ENCODE results near the gene P2RX3.
"Not testable (repeated sequence)": the region's sequence is repeated elsewhere in the genome, so short reads cannot be mapped to it uniquely, and the experiment has no call there.

Gene P2RX3

DNA sequence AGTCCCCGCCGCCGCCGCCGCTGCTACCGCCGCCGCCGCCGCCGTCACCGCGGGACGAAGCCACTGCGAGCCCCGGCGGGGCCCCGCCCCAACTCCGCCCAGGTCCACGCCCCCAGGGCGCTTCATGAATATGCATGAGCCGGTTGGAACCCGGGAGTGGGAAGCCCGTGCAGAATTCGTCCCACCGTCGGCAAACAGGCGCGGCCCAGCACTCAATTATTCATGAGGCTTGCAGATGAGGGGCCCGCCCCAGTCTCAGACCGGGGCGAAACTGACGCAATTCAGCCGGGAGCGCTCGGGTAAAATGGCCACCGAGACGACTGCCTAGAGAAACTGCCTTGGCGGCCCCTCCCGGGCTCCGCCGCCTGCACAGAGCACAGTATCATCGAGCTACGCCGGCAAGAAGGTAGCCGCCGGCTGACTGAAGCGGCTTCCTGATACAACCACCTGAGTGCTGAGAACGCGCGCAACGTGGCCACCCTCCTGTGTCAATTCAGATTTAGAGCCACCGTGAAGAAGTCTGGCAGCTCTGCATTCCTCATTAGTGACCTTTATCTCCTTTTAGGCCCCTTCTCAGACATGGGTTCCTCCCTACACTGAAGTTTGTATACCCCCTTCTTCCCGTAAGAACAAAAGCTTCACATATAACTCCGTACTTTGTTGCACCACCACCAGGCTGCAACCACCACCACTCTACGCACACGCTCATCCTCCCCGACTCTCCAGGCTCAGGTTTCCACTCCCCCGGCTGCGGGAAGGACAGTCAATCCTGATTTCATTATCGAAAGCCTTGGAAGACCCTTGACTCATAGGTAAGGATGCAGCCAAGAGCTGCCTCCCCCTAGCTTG, 13.0 kb upstream of the P2RX3 start, which contains the start of gene TNKS1BP1:
TSS of gene TNKS1BP1 (minus strand) at position 67 of the 849 bp plus-strand sequence. CDS start 3,067 bp downstream, outside the sequence.
- peak; percentile 86 to 89 for DNase-seq (ENCODE audit: low read depth in 2 of 2)

DNA sequence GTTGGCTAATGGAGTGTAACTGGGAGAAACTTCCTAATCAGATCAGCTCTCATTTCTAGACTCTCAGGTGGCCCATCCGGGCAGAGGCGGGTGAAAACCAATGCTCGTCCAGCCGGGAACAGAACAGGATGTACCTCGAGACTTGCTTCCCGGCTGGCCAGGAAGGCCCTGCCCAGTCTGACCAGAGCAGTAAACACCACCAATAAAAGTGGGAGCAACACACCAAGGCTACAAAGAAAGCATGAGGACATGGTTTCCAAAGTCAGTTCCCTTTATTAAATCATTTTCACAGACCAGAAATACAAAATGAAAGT, 12.5 kb upstream of the P2RX3 start:
- DNase-seq (ENCODE audit: low read depth in 2 of 2) = no peak

DNA sequence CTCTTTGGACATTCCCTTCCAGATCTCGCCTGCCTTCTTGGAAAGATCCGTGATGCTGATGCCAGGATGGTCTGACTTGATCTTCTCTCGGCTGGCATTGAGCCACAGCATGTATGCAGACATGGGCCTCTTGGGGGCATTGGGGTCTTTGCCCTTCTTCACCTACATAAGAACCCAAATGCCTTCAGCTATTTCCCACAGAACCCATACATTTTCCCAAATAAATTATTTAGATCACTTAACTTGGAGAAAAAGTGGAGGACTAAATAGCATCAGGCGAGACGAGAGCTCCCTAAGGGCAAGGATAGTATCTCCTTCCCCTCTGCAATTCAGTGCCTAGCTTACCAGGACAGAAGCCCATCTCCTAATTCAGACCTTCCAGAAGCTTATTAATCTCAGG, 10.4 kb upstream of the P2RX3 start:
- no peak for DNase-seq (ENCODE audit: low read depth in 2 of 2)

DNA sequence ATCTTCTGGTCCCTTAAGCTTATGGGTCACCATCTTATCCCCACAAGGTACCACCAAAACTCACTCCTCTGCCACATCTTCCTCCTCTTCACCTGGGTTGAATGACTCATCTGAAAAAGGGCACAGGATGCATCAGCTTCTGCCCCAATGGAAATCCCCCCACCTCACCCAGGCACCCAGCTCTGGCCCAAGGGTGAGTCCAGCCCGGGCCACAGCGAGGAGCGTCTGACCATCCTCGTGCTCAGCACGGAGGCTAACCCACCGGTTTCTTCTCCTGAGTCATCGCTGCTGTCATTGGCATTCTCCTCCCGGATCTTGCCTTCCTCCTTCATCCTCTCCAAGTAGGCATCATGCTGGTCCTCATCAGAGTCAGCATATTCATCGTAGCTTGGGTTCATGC, 8.1 kb upstream of the P2RX3 start:
- DNase-seq (ENCODE audit: low read depth in 2 of 2) = no peak

DNA sequence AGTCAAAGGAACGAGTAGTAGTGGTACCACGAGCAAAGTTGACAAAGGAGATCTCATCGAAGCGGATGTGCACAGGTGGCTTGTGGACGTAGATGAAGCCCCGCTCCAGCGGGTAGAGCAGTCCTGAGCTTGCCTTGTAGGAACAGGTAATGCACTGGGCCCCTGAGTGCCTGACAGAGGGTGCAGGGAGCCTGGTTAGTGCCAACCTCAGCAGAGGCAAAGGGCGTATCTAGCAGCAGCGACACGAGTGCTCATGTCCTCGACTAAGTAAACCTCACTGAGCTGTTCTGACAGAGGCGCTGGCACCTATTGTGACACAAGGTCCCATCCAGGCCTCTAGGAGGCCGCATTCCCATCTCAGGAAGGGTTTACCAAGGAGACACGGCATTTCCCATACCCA, 6.4 kb upstream of the P2RX3 start:
- DNase-seq (ENCODE audit: low read depth in 2 of 2) = no peak

DNA sequence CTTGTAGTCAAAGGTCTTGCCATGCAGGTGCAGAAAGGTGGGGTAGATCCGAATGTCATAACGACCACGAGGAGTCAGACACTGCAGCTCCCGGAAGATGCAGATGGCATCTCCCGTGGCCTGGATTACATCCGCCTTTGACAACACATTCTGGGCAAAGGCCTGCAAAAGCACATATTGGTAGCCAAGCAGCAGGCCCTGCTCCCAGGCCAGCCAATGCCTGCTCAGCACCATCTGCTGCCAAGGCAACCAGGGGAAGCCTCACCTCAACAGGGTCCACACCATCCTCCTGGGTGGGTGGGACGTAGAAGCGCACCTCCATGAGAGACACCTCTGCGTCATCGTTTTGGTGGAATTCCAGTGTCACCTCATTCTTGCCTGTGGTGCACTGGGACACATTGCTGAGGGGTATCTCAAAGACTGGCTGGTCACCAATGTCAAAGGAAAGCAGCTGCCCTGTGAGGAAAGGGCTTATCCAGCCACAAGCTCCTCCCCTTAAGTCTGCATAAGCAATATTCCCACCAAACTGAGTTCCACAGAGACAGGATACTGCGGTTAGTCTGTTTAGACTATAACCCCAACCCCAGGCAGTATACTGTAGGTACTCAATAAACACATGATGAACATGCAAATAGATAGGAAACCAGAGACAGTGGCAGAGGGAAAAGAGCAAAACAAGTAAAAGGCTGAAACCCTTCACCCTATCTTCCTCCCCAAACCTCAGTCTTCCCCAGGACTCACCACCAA, 5.3 kb upstream of the P2RX3 start:
- no peak for DNase-seq (ENCODE audit: low read depth in 2 of 2)

DNA sequence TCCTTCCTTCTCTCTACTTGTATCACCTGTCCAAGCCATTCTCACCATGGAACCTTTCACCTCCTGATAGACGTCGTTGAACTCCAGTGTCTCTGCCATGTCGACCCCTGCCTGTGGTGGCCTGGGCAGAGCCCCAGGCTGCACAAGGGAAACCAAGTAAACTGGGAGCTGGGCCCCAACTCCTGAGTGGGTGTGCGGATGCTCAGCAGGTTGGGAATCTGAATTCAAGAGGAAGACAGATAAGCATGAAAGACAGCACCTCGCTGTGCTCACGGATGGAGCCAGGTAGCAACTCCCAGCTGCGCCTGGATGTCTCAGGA, 3.2 kb upstream of the P2RX3 start:
- no peak for DNase-seq (ENCODE audit: low read depth in 2 of 2)

DNA sequence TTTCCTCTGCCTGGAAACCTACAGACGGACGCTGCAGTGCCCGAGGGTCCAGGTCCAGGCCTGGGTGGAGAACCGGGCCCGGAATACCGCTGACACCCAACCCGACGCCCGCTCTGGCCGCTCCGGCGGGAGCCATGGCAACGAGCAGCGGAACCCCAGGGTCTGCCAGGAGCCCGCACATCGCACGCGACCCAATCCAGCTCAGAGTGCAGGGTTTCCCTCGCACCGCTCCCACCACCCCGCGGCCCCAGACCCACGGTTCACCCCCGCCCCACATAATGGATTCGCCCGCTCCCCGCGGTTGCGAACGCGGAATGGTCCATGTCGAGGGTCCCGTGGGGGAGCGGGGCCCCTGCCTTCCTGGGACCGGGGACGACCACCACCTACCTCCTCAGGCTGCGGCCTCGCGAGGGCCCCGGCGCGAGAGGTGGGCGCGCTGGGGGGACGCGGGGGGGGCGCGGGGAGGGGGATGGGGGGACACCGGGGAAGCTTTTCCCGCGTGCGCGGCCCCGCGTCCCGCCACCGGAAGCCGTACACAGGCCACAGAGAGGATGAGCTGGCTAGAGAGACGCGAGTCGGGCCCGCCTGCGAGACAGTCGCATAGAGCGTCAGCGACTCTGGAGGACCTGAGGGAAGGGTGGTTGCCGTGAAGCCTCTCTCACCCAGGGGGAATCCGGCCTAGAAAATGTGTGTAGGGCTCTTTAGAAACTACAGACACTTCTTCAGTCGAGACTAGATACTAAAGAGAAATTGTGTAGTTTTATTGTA, 2.6 kb upstream of the P2RX3 start, which contains the start of gene SSRP1:
TSS of gene SSRP1 (minus strand) at position 550 of the 768 bp plus-strand sequence. CDS start 771 bp downstream, outside the sequence.
- peak; percentile 77 to 84 for DNase-seq (ENCODE audit: low read depth in 2 of 2)

DNA sequence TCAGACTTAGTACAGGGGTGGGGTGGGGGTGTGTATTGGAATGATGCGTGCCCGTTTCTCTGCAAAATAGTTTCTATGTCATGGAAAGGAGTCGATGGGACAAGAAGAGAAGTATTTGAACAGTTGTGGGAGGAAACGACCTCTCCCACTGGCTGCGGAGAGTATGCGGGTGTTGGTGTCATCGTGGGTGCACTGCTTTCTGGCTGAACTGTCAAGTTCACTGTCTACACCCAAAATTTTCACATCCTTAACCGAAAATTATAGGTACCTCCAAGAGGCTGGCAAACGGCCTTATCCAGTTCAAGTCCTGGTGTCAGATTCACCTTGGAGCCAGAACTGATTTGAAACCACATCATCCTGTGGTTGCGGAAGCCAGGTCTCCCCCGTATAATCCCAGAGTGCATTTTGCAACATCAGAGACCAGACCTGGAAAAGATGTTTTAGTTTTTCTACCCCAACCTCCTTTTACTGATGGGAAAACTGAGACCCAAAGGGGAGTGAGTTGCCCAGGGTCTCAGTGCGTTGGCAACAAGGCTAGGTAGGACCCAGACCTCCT, 2.0 kb upstream of the P2RX3 start:
- DNase-seq (ENCODE audit: low read depth in 2 of 2) = no peak

DNA sequence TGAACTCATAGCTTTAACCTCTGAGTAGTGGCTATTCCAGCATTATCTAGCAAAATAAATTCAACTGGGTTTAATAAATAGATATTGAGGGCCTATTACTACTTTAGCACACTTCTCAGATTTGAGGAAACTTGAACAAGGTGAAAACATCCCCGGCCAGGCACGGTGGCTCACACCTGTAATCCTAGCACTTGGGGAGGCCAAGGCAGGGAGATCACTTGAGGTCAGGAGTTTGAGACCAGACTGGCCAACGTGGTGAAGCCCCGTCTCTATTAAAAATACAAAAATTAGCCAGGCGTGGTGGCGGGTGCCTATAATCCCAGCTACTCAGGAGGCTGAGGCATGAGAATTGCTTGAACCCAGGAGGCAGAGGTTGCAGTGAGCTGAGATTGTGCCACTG, 1.3 kb upstream of the P2RX3 start:
- DNase-seq (ENCODE audit: low read depth in 2 of 2) = not testable (repeated sequence)

DNA sequence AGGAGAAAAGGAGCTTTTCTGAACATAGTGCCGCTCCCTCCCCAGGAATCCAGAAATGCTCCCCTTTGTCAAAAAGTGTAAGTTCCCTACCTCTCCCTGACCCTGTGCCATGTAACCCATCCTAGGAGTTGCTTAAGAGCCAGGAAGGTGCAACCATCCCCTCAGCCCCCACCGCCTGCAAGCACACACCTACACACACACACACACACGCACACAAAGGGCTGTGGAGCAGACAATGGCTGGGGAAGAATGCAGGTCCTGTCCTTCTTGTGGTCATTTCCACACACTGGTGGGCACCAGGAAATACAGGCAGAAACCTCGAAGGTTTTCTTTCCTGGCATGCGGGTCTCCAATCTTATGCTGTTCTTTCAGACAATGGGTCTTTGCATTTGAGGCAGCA, 1.2 kb downstream of the P2RX3 start:
- no peak for DNase-seq (ENCODE audit: low read depth in 2 of 2)

DNA sequence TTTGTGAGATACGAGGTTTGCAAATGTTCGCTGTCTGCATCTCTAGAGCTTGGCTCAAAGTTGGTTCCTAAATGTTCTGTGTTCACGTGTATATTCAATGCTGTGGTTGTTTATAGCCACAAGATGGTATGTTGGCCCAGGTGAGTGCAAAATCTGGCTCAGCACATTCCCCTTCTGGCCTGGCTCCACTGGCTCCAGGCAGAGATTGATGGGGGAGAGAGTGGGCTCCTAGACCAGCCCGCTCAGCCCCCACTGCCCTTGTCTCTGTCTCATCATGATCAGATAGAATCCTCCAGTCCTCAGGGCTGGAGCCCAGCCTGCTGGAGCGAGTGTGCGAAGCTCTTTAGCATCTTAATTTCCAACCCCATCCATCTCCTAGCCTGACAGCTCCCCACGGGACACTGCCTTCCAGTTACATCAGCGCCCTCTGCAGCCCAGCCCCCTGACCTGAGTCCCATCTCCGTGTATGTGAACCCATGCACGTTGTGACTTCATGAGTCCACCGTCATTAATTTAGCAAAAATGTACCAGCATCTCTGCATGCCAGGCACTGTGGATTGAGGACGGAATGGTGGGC, 2.0 kb downstream of the P2RX3 start:
- no peak for DNase-seq (ENCODE audit: low read depth in 2 of 2)

DNA sequence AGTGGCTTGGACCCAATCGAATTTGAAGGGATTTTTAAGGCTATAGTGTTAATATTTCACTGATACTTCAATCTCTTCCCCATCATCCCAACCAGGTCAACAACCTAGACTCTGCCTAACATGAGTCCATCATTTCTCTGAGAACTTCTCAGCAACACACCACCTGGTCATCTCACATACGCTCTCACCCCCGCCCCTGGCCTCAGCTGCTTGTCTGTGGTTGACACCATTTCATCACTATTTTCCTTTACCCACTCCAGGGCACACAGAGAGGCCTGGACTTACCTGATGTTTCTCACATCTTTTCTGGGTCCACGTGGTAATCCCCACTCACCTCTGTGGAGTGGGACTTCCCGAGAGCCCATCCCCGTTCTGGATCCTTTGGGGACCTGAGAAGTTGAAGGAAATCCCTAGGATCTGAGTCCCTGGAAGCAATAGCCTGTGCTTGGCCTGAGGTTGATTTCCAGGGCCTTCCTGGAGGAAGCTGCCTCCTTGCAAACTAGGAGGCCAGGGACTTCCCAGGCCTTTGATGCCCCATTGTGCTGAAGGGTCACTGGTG, 3.2 kb downstream of the P2RX3 start:
- DNase-seq (ENCODE audit: low read depth in 2 of 2) = no peak

DNA sequence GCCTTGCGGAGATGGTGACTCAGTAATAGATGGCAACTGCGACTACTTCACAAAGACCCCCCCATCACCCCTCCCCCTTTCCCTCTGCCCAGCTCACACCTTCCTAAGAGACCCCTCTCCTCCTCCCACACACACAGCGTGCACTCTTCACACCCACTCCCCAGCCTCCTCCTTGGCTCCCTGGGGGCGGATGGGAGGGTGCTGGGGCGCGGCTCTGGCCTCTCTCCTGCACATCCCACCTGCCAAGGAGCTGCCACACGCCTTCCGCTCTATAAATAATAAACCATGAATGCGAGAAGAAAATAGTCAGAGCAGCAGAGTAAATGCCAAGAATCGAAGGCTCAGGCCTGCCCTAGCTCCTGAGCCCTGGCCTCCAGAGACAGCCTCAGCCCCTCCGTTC, 4.5 kb downstream of the P2RX3 start:
- no peak for DNase-seq (ENCODE audit: low read depth in 2 of 2)

DNA sequence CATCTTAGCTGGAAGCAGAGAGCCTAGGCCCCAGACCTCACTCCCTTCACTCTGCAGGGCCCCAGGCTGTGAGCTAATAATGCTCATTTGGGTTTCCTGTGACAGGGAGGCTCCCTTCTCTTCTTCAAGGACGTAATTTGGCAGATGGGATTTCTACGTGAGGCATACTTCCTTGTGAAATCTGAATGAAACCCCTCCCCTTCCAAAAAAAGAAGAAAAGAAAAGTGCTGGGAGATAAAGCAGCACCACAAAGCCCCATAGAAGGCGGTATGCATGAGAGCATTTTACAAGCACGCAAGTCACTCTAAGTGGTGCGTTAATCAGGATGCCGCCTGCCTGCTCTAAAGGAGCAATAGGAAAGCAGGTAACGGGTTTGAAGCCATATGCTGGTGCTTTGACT, 5.7 kb downstream of the P2RX3 start:
- no peak for DNase-seq (ENCODE audit: low read depth in 2 of 2)

DNA sequence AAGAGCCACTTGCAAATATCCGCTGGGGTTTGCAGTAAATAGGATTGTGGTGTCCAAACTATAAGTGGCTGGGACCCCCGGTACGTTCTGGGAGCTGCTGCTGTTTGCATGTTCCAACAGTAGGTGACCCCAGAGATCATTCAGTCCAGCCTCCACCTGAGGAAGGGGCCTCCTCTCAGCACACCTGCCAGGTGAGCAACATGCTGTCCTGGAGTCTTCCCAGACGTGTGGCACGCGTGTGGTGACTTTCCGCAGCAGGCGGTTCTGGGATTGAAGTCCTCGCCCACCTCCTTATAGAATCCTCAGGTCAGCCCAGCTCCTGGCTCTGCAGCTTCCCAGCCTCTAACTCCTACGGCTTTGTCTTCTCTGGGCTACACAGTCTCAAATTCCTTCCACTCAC, 6.7 kb downstream of the P2RX3 start:
- DNase-seq (ENCODE audit: low read depth in 2 of 2) = no peak

DNA sequence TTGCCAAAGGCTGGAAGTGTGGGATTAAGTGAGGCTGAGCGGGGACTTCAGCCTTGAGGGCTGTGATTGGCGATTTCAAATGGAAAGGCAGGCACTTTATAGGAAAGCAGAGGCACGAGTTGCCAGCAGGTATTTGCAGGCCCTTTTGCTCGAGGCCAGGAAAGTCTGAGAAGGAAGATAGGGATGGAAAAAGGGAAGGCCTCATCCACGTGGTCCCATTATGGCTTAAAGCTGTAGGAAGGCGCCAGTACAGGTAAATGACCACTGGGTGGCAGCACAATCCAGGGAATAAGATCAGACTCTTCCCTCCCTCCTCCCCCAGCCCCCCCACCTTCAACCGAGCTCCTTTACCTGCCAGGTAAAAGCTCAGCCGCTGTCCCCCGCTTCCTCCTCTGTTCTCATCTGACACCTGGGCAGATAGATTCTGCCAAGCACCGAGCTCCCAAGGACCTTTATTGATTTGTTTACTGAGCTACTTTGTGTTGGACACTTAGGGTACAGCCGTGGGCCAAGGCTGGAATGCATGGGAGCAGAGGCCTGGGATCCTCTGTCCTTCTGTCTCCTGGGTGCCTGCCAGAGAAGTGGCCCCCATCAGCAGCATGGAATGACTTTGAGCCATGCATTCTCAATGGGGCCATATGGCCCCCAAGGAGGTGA, 7.5 kb downstream of the P2RX3 start:
- DNase-seq (ENCODE audit: low read depth in 2 of 2) = peak; percentile 43 to 66

DNA sequence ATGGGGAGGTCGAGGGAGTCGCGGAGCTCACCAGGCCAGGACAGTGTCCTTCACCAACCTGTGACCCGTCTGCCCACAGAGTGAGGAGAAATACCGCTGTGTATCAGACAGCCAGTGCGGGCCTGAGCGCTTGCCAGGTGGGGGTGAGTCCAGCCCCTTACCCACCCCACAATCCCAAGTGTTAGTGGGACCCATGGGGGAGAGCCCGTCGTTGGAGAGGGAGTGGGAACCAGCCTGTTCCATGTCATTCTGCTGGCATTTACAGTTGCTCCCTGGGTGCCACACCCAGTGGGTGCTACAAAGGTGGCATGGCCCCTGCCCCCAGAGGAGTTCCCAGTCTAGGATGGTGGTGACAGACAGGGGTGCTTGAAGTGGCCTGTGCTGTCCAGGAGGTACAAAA, 9.2 kb downstream of the P2RX3 start:
- DNase-seq (ENCODE audit: low read depth in 2 of 2) = no peak

DNA sequence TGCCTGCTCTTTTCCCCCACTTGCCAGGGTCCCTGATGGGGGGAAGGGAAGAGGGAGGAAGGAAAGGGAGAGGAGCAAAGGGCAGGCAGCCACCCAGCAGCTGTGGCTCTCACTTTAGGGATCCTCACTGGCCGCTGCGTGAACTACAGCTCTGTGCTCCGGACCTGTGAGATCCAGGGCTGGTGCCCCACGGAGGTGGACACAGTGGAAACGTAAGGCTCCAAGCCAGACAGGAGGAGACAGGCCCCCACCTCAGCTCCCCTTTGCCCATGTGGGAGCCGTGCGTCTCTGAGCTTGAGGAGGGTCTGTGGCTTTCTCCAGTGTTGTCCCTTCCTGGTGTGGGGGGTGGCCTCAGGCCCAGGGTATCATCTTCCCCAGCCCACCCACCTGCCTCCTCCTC, 9.9 kb downstream of the P2RX3 start:
- DNase-seq (ENCODE audit: low read depth in 2 of 2) = no peak

DNA sequence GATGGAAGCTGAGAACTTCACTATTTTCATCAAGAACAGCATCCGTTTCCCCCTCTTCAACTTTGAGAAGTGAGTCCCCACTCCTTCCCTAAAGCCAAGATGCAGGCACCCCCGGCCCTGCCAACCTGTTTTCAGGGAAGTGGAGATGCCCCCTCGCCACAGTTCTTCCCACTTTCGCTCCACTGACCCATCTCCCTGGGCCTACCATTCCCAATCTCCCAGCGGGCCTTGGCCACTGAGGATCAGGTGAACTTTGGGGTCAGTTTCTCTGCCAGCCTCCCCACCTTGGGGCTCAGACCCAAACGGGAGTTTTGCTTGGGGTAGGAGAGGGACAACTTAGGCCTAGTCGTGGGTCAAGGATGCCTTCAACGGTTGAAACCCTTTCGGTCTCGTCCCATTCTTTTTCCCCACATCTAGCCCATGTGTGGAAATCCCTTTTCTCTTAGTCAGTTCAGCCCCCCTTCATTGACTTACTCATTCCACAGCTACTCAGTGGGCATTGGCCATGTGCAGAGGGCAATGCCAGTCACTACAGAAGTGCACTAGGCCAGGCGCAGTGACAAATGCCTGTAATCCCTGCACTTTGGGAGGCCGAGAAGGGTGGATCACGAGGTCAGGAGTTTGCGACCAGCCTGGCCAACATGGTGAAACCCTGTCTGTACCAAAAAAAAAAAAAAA, 10.6 kb downstream of the P2RX3 start:
- DNase-seq (ENCODE audit: low read depth in 2 of 2) = no peak
